GM23248 (cell line): ENCODE measurements around the gene FADD.

ENCODE experiments used
- EZH2 ChIP-seq: fragments of 200-600 bp; sonication (generic); IDR thresholded peaks from 2 replicates; pipeline ENCODE4 v1.6.1; 2018; ENCODE audit warnings: antibody characterized with exemption, mild to moderate bottlenecking; ENCODE audit not compliant: insufficient read depth, poor library complexity, severe bottlenecking
- EZH2phosphoT487 ChIP-seq: fragments of 200-600 bp; sonication (generic); IDR thresholded peaks from 2 replicates; pipeline ENCODE4 v1.6.1; 2018; ENCODE audit warnings: antibody characterized with exemption, moderate library complexity, mild to moderate bottlenecking, low read depth; ENCODE audit not compliant: insufficient read depth

DNA sequence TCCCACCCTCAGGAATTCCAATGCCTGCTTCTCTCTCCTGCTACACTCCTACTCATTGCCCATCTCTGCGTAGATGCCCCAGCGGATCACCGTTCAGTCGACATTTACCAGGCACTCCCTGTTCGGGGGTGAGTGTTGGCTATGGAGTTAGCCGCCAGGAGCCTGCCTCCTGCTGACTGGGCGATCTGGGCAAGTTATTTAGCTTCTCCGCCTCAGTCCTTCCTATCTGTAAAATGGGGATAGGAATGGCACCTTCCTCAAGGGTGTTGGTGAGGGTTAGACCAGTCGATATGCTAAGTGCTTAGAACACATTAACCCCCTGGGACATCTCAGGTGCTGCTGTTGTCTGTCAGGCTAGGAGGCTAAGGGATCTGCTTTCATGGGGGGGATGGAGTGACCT, 30.9 kb downstream of the FADD start:
- TF ChIP-seq EZH2phosphoT487 (no peak), EZH2 (no peak)
